Omental fat pad (tissue), 4 donors: ENCODE results near the gene HPCAL1. TPM values are rescaled to one million over a fixed set of nuclear protein-coding genes. Genes with fewer than 3 reads are reported as not detected.

Source experiments
- ATAC-seq: fragments of 150-250 bp; one replicate; pipeline ENCODE4 v1.9.1; 2016; ENCODE audit warnings: mild to moderate bottlenecking, moderate library complexity; ENCODE audit not compliant: low FRiP score
- DNase-seq: peaks from one replicate; pipeline ENCODE4 v3.0.0-alpha.2; 2019; ENCODE audit warnings: low spot score
- CTCF ChIP-seq, 3 donors: fragments of 450-650 bp; IDR thresholded peaks; one replicate each; pipeline ENCODE4 v1.5.1; 2016 to 2017; ENCODE audit warnings: antibody characterized with exemption in 3 of 3, mild to moderate bottlenecking in 3 of 3, moderate library complexity in 2 of 3
- total RNA-seq, 4 donors: library from RNA; depleted of rRNA; stranded (reverse); fragments of >200 nt; gene quantifications; one replicate each; pipeline ENCODE4 v1.1.0, GENCODE V29; 2016

Gene HPCAL1
- total RNA-seq, 4 donors from 2014 or later: 51.8 to 75.8 (median 67.8) TPM

- DNase-seq: no peak
Measured at GRCh38 chr2:10460366-10460796, 157.7 kb downstream of the HPCAL1 start.

GRCh38 chr2:10462178-10463083 is 159.7 kb downstream of the HPCAL1 start:
- ATAC-seq: no peak
- TF ChIP-seq CTCF (IDR thresholded peaks at IDR 0.05): no peak
- DNase-seq: no peak

More at GRCh38 chr2:10460366-10460796, 157.7 kb downstream of the HPCAL1 start:
- no peak for ATAC-seq
- TF ChIP-seq CTCF (IDR thresholded peaks at IDR 0.05): no peak

GRCh38 chr2:10465910-10466309 is 163.2 kb downstream of the HPCAL1 start:
- TF ChIP-seq CTCF (IDR thresholded peaks at IDR 0.05): no peak
- ATAC-seq (no peak), DNase-seq (no peak)

GRCh38 chr2:10466801-10467200 is 164.1 kb downstream of the HPCAL1 start:
- ATAC-seq (no peak), DNase-seq (no peak)
- TF ChIP-seq CTCF (IDR thresholded peaks at IDR 0.05): no peak

- TF ChIP-seq CTCF (IDR thresholded peaks at IDR 0.05): no peak
- ATAC-seq: no peak
- DNase-seq: no peak
Measured at GRCh38 chr2:10467401-10467800, 164.7 kb downstream of the HPCAL1 start.

- ATAC-seq (no peak), DNase-seq (no peak)
- TF ChIP-seq CTCF (IDR thresholded peaks at IDR 0.05): no peak
Measured at GRCh38 chr2:10469301-10469700, 166.6 kb downstream of the HPCAL1 start.
